Measurements from ENCODE around the gene TOLLIP.

- TF ChIP-seq CTCF (IDR thresholded peaks at IDR 0.05): no peak
- no peak for TF ChIP-seq POLR2A (IDR thresholded peaks at IDR 0.05)
These were observed 39.4 kb upstream of the TOLLIP start for GRCh38 chr11:1348796-1349326.
